Neural cell (in vitro differentiated cells): ENCODE data around the gene POMGNT2.

Experiments
- CTCF ChIP-seq: fragments of 450-650 bp; IDR thresholded peaks from 2 replicates; pipeline ENCODE4 v1.5.1; 2014; ENCODE audit warnings: antibody characterized with exemption, mild to moderate bottlenecking, moderate library complexity; ENCODE audit not compliant: poor library complexity, severe bottlenecking
- EZH2 ChIP-seq: fragments of 200-600, 300-800 bp; shearing (Covaris generic), sonication (generic); IDR thresholded peaks from 2 replicates; pipeline ENCODE4 v1.6.1; 2014; ENCODE audit warnings: antibody characterized with exemption, low read length, borderline replicate concordance, mild to moderate bottlenecking; ENCODE audit not compliant: insufficient read depth, poor library complexity, severe bottlenecking
- MXI1 ChIP-seq: fragments of 450-650 bp; conservative IDR thresholded peaks from 2 replicates; pipeline ENCODE4 v1.6.1; 2014; ENCODE audit warnings: antibody characterized with exemption, mild to moderate bottlenecking; ENCODE audit not compliant: poor library complexity, severe bottlenecking
- POLR2AphosphoS5 ChIP-seq: IDR thresholded peaks from 2 replicates; pipeline ENCODE4 v1.6.1; 2012

DNA sequence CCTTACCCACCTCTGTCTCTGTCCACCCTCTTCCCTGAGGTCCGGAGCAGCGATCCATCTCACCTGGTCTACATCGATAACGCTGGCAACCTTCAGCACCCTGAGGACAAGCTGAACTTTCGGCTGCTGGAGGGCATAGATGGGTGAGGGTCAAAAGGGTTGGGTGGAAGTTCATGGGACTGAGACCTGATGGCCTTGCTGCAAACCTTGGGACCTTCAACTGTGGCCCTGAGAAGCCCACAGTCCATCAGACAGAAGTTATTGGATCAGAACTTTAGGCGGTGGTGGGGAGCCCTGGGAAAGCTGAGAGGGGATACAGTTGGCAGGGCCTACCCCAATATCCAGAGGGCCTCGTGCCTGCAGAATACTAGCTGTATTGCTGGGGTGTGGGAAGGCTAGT is 50.5 kb downstream of the POMGNT2 start:
- TF ChIP-seq CTCF (no peak), MXI1 (no peak), EZH2 (no peak), POLR2AphosphoS5 (no peak)
